WTC11 (cell line): ENCODE data around the gene SLITRK6. TPM values are rescaled to one million over a fixed set of nuclear protein-coding genes. Genes with fewer than 3 reads are reported as not detected.

Source experiments
- ATAC-seq: fragments of 200-7000 bp; cut with Tn5 transposase; 2 replicates; pipeline ENCODE4 v1.10.0; 2021; ENCODE audit warnings: mild to moderate bottlenecking, moderate library complexity
- Bru-seq: library from RNA; stranded (reverse); fragments of 400-500 nt; gene quantifications from one replicate; lab custom pipeline; 2021; lab: Mats Ljungman, UMichigan
- CTCF ChIA-PET: fragments of 300-600 bp; sonication (Branson Sonifier 250); formaldehyde crosslinking; loops from one replicate; lab custom pipeline; 2021; ENCODE audit warnings: antibody characterized with exemption; lab: Charles Lee
- POLR2A ChIA-PET: fragments of 350-600 bp; sonication (Branson Sonifier 250); formaldehyde crosslinking; loops from one replicate; lab custom pipeline; 2021; ENCODE audit warnings: antibody characterized with exemption; lab: Charles Lee
- DNase-seq: peaks from one replicate; pipeline ENCODE4 v3.0.0; 2021; ENCODE audit warnings: low spot score
- H3K27ac Mint-ChIP-seq: 2 replicates; pipeline ENCODE4 v1.8.0; 2021; ENCODE audit warnings: mixed read lengths
- H3K27me3 Mint-ChIP-seq: 2 replicates; pipeline ENCODE4 v1.8.0; 2021; ENCODE audit warnings: low read depth, mild to moderate bottlenecking, moderate library complexity, mixed read lengths
- H3K36me3 Mint-ChIP-seq: 2 replicates; pipeline ENCODE4 v1.8.0; 2021; ENCODE audit warnings: mixed read lengths
- H3K4me1 Mint-ChIP-seq: 2 replicates; pipeline ENCODE4 v1.8.0; 2022; ENCODE audit warnings: mixed read lengths
- H3K4me3 Mint-ChIP-seq: 2 replicates; pipeline ENCODE4 v1.8.0; 2021; ENCODE audit warnings: mild to moderate bottlenecking, moderate library complexity, mixed read lengths
- H3K9me3 Mint-ChIP-seq: 2 replicates; pipeline ENCODE4 v1.8.0; 2021; ENCODE audit warnings: mixed read lengths
- CREB1 ChIP-seq: sonication (generic); formaldehyde crosslinking; IDR thresholded peaks from 2 replicates; pipeline ENCODE4 v1.8.0; 2023; ENCODE audit warnings: mild to moderate bottlenecking, missing genetic modification reagents
- EMX1 ChIP-seq: fragments of 250-450 bp; sonication (Bioruptor Pico); IDR thresholded peaks from 2 replicates; pipeline ENCODE4 v1.8.0; 2021; ENCODE audit warnings: mild to moderate bottlenecking
- FOXJ3 ChIP-seq: sonication (generic); formaldehyde crosslinking; IDR thresholded peaks from 2 replicates; pipeline ENCODE4 v1.9.0; 2021; ENCODE audit warnings: missing genetic modification reagents, mild to moderate bottlenecking, borderline replicate concordance
- GTF2I ChIP-seq: fragments of 250-450 bp; sonication (Bioruptor Pico); conservative IDR thresholded peaks from 2 replicates; pipeline ENCODE4 v1.4.0; 2021; ENCODE audit warnings: mild to moderate bottlenecking
- KAT7 ChIP-seq: sonication (generic); formaldehyde crosslinking; IDR thresholded peaks from 2 replicates; pipeline ENCODE4 v1.8.1; 2023; ENCODE audit warnings: missing genetic modification reagents, mild to moderate bottlenecking, borderline replicate concordance
- NFATC4 ChIP-seq: fragments of 250-450 bp; sonication (Bioruptor Pico); IDR thresholded peaks from 2 replicates; pipeline ENCODE4 v1.9.0; 2021; ENCODE audit warnings: mild to moderate bottlenecking
- NR3C1 ChIP-seq: sonication (generic); formaldehyde crosslinking; conservative IDR thresholded peaks from 2 replicates; pipeline ENCODE4 v1.8.1; 2023; ENCODE audit warnings: low read depth, mild to moderate bottlenecking, missing genetic modification reagents
- SMAD3 ChIP-seq: sonication (generic); formaldehyde crosslinking; IDR thresholded peaks from 2 replicates; pipeline ENCODE4 v1.8.0; 2022; ENCODE audit warnings: missing genetic modification reagents, mild to moderate bottlenecking, borderline replicate concordance
- ZNF263 ChIP-seq: sonication (generic); formaldehyde crosslinking; IDR thresholded peaks from 2 replicates; pipeline ENCODE4 v1.8.1; 2022; ENCODE audit warnings: low read depth, mild to moderate bottlenecking, moderate library complexity, missing genetic modification reagents
- ZNF396 ChIP-seq: fragments of 250-450 bp; sonication (Bioruptor Pico); IDR thresholded peaks from 2 replicates; pipeline ENCODE4 v1.8.0; 2021; ENCODE audit warnings: mild to moderate bottlenecking, moderate library complexity, borderline replicate concordance
- long read RNA-seq, 3 experiments: library from RNA in 1 of 3; library from capped mRNA in 1 of 3; library from polyadenylated mRNA in 1 of 3; unstranded in 2 of 3; stranded (forward) in 1 of 3; transcript quantifications; one replicate each; pipeline ENCODE4 v2.0.0, GENCODE V29; 2021
- total RNA-seq: library from RNA; stranded (reverse); gene quantifications from 3 replicates; pipeline ENCODE4 v1.2.3, GENCODE V29; 2021
- TF ChIP-seq, protein P1 (sequence below): sonication (generic); formaldehyde crosslinking; IDR thresholded peaks from 2 replicates; pipeline ENCODE4 v1.8.1; 2023; ENCODE audit warnings: mild to moderate bottlenecking, missing genetic modification reagents, moderate library complexity
- TF ChIP-seq, protein P2 (sequence below): fragments of 250-450 bp; sonication (Bioruptor Pico); IDR thresholded peaks from 2 replicates; pipeline ENCODE4 v2.1.2; 2022; ENCODE audit warnings: mild to moderate bottlenecking, moderate library complexity
- TF ChIP-seq, protein P3 (sequence below): sonication (generic); formaldehyde crosslinking; IDR thresholded peaks from 2 replicates; pipeline ENCODE4 v1.8.0; 2023; ENCODE audit warnings: mild to moderate bottlenecking, missing genetic modification reagents
- TF ChIP-seq, protein P4 (sequence below): sonication (generic); formaldehyde crosslinking; IDR thresholded peaks from 2 replicates; pipeline ENCODE4 v1.8.1; 2022; ENCODE audit warnings: low read depth, mild to moderate bottlenecking, moderate library complexity, missing genetic modification reagents, borderline replicate concordance
- TF ChIP-seq, protein P5 (sequence below): fragments of 200-600 bp; IDR thresholded peaks from 2 replicates; pipeline ENCODE4 v1.8.0; 2022; ENCODE audit warnings: antibody characterized with exemption
- TF ChIP-seq, protein P6 (sequence below): fragments of 250-450 bp; sonication (Bioruptor Pico); IDR thresholded peaks from 2 replicates; pipeline ENCODE4 v1.9.0; 2021; ENCODE audit warnings: moderate library complexity, mild to moderate bottlenecking, inconsistent platforms, borderline replicate concordance
- TF ChIP-seq, protein P7 (sequence below): sonication (generic); formaldehyde crosslinking; IDR thresholded peaks from 2 replicates; pipeline ENCODE4 v1.8.1; 2022; ENCODE audit warnings: missing genetic modification reagents, borderline replicate concordance

Gene SLITRK6, protein sequence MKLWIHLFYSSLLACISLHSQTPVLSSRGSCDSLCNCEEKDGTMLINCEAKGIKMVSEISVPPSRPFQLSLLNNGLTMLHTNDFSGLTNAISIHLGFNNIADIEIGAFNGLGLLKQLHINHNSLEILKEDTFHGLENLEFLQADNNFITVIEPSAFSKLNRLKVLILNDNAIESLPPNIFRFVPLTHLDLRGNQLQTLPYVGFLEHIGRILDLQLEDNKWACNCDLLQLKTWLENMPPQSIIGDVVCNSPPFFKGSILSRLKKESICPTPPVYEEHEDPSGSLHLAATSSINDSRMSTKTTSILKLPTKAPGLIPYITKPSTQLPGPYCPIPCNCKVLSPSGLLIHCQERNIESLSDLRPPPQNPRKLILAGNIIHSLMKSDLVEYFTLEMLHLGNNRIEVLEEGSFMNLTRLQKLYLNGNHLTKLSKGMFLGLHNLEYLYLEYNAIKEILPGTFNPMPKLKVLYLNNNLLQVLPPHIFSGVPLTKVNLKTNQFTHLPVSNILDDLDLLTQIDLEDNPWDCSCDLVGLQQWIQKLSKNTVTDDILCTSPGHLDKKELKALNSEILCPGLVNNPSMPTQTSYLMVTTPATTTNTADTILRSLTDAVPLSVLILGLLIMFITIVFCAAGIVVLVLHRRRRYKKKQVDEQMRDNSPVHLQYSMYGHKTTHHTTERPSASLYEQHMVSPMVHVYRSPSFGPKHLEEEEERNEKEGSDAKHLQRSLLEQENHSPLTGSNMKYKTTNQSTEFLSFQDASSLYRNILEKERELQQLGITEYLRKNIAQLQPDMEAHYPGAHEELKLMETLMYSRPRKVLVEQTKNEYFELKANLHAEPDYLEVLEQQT
- total RNA-seq: 0.04 to 0.41 TPM (median 0.07 TPM) in 3 replicates
- percentile 14 among the genes with signal in this experiment for Bru-seq, nascent RNA
- long read RNA-seq, experiment 1, full-length matches to known transcripts: 1 of 1 reads
- long read RNA-seq, experiment 1, partial matches to known transcripts: 0 of 1 reads
- long read RNA-seq, experiment 1, other reads (novel, unspliced or antisense): 0 of 1 reads
- long read RNA-seq, experiment 2: 0 reads
- long read RNA-seq, experiment 3: 0 reads

DNA sequence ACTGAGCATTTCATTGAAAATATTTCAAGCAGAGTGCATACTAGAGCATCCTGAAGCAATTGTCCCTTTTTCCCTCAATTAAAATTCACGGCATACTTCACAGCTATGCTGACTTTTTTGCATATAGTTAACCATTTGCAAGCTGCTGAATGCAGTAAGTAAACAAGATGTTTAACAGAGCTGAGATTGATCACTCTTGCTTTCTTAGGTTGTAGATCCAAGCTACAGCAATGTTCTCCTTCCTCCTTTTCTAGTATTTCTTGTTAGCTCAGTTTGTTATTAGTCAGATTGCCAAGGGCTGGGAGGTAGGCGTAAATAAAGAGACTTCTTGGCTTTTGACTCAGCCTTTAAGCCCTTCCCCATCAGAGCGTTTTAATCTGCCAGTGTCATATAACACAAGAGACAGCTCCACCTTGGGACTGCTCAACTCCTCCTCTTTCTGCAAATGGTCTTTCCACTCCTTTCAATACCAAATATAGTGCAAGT is at the start of gene SLITRK6:
TSS of gene SLITRK6 (minus strand) at position 323 of the 486 bp plus-strand sequence. CDS start 2,911 bp downstream, outside the sequence.
- peak; percentile 99 for ATAC-seq
- Mint-ChIP-seq H3K27me3 (no peaks in the 10 kb centered on the region), H3K27ac (peak within 1 kb of the TSS; percentile 72), H3K4me3 (peak within 1 kb of the TSS; percentile 9; the same call in 1 of the 2 replicates), H3K36me3 (no peaks in the 10 kb centered on the region), H3K9me3 (peaks cover 6% of the 10 kb centered on the region; the same call in 1 of the 2 replicates), H3K4me1 (peaks cover 26% of the 10 kb centered on the region)
- no peak for DNase-seq
- CTCF ChIA-PET: interaction anchor here (0.8 to 1.8 kb wide), 2 partner anchors 905 to 955 kb away, joined by 3 to 10 read pairs; no protein-coding TSS in a partner anchor
- no peak for TF ChIP-seq KAT7
- POLR2A ChIA-PET: interaction anchor here (1.1 kb wide), 1 partner anchor 15 kb away, joined by 3 read pairs; no protein-coding TSS in a partner anchor

DNA sequence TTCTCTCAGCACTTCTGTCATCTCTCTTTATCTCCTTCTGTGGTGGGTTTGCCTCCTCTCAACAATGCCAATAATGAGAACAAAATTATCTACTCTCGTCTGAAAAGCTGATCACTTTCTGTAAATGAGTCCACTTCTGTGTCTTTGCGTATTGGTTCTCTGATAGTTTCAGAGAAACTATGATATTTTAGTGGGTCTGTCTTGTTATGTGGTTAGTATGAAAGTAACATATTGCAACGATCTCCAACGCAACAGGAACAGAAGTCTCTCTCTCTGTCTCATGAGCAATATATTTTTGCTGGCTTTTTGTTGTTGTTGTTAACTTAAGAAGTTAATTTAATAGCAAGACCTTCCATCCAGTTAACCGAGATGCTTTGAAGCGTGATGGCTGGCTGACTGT is 47.8 kb upstream of the SLITRK6 start:
- Mint-ChIP-seq H3K27me3 (no peaks in the 10 kb centered on the region), H3K4me3 (no peak overlapping the region), H3K4me1 (no peaks in the 10 kb centered on the region), H3K36me3 (peaks cover 26% of the 10 kb centered on the region), H3K27ac (no peak overlapping the region), H3K9me3 (peaks cover 31% of the 10 kb centered on the region)
- no peak for ATAC-seq
- DNase-seq: no peak
- ChIA-PET POLR2A (no interaction called here), CTCF (no interaction called here)
- no peak for TF ChIP-seq NFATC4 (CRISPR knock-in tag)
- TF ChIP-seq EMX1: no peak
- no peak for TF ChIP-seq NR3C1
- TF ChIP-seq, protein P1, sequence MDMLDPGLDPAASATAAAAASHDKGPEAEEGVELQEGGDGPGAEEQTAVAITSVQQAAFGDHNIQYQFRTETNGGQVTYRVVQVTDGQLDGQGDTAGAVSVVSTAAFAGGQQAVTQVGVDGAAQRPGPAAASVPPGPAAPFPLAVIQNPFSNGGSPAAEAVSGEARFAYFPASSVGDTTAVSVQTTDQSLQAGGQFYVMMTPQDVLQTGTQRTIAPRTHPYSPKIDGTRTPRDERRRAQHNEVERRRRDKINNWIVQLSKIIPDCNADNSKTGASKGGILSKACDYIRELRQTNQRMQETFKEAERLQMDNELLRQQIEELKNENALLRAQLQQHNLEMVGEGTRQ (CRISPR knock-in tag): no peak
- TF ChIP-seq ZNF396 (CRISPR knock-in tag): no peak
- TF ChIP-seq, protein P2, sequence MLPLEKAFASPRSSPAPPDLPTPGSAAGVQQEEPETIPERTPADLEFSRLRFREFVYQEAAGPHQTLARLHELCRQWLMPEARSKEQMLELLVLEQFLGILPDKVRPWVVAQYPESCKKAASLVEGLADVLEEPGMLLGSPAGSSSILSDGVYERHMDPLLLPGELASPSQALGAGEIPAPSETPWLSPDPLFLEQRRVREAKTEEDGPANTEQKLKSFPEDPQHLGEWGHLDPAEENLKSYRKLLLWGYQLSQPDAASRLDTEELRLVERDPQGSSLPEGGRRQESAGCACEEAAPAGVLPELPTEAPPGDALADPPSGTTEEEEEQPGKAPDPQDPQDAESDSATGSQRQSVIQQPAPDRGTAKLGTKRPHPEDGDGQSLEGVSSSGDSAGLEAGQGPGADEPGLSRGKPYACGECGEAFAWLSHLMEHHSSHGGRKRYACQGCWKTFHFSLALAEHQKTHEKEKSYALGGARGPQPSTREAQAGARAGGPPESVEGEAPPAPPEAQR (CRISPR knock-in tag): no peak
- TF ChIP-seq, protein P3, sequence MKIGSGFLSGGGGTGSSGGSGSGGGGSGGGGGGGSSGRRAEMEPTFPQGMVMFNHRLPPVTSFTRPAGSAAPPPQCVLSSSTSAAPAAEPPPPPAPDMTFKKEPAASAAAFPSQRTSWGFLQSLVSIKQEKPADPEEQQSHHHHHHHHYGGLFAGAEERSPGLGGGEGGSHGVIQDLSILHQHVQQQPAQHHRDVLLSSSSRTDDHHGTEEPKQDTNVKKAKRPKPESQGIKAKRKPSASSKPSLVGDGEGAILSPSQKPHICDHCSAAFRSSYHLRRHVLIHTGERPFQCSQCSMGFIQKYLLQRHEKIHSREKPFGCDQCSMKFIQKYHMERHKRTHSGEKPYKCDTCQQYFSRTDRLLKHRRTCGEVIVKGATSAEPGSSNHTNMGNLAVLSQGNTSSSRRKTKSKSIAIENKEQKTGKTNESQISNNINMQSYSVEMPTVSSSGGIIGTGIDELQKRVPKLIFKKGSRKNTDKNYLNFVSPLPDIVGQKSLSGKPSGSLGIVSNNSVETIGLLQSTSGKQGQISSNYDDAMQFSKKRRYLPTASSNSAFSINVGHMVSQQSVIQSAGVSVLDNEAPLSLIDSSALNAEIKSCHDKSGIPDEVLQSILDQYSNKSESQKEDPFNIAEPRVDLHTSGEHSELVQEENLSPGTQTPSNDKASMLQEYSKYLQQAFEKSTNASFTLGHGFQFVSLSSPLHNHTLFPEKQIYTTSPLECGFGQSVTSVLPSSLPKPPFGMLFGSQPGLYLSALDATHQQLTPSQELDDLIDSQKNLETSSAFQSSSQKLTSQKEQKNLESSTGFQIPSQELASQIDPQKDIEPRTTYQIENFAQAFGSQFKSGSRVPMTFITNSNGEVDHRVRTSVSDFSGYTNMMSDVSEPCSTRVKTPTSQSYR (CRISPR knock-in tag): no peak
- no peak for TF ChIP-seq ZNF263 (CRISPR knock-in tag)
- no peak for TF ChIP-seq SMAD3 (CRISPR knock-in tag)
- TF ChIP-seq, protein P4, sequence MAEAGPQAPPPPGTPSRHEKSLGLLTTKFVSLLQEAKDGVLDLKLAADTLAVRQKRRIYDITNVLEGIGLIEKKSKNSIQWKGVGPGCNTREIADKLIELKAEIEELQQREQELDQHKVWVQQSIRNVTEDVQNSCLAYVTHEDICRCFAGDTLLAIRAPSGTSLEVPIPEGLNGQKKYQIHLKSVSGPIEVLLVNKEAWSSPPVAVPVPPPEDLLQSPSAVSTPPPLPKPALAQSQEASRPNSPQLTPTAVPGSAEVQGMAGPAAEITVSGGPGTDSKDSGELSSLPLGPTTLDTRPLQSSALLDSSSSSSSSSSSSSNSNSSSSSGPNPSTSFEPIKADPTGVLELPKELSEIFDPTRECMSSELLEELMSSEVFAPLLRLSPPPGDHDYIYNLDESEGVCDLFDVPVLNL (CRISPR knock-in tag): no peak
- TF ChIP-seq, protein P5, sequence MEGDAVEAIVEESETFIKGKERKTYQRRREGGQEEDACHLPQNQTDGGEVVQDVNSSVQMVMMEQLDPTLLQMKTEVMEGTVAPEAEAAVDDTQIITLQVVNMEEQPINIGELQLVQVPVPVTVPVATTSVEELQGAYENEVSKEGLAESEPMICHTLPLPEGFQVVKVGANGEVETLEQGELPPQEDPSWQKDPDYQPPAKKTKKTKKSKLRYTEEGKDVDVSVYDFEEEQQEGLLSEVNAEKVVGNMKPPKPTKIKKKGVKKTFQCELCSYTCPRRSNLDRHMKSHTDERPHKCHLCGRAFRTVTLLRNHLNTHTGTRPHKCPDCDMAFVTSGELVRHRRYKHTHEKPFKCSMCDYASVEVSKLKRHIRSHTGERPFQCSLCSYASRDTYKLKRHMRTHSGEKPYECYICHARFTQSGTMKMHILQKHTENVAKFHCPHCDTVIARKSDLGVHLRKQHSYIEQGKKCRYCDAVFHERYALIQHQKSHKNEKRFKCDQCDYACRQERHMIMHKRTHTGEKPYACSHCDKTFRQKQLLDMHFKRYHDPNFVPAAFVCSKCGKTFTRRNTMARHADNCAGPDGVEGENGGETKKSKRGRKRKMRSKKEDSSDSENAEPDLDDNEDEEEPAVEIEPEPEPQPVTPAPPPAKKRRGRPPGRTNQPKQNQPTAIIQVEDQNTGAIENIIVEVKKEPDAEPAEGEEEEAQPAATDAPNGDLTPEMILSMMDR: no peak
- TF ChIP-seq KAT7: no peak
- TF ChIP-seq FOXJ3 (CRISPR knock-in tag): no peak
- TF ChIP-seq, protein P6, sequence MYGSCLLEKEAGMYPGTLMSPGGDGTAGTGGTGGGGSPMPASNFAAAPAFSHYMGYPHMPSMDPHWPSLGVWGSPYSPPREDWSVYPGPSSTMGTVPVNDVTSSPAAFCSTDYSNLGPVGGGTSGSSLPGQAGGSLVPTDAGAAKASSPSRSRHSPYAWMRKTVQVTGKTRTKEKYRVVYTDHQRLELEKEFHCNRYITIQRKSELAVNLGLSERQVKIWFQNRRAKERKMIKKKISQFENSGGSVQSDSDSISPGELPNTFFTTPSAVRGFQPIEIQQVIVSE (CRISPR knock-in tag): no peak
- TF ChIP-seq, protein P7, sequence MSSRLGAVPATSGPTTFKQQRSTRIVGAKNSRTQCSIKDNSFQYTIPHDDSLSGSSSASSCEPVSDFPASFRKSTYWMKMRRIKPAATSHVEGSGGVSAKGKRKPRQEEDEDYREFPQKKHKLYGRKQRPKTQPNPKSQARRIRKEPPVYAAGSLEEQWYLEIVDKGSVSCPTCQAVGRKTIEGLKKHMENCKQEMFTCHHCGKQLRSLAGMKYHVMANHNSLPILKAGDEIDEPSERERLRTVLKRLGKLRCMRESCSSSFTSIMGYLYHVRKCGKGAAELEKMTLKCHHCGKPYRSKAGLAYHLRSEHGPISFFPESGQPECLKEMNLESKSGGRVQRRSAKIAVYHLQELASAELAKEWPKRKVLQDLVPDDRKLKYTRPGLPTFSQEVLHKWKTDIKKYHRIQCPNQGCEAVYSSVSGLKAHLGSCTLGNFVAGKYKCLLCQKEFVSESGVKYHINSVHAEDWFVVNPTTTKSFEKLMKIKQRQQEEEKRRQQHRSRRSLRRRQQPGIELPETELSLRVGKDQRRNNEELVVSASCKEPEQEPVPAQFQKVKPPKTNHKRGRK: no peak
- TF ChIP-seq CREB1 (CRISPR knock-in tag): no peak
- TF ChIP-seq GTF2I (CRISPR knock-in tag): no peak
